Measurements from ENCODE around the gene NPBWR2.

NPBWR2 gene

GRCh38 chr20:64070244-64070993 is 36.9 kb downstream of the NPBWR2 start:
- Histone ChIP-seq H3K36me3 (ENCODE audit: insufficient read depth, low read length) (peaks cover 11% of the 10 kb centered on the region), H3K27me3 (ENCODE audit: insufficient read depth, low read length) (no peaks in the 10 kb centered on the region), H3K4me3 (ENCODE audit: low read length) (no peak overlapping the region), H3K9me3 (ENCODE audit: low read length) (no peaks in the 10 kb centered on the region), H3K4me1 (ENCODE audit: insufficient read depth, low read length) (no peaks in the 10 kb centered on the region), H2AFZ (ENCODE audit: low read depth, low read length) (no peak overlapping the region)

- Histone ChIP-seq H3K4me1 (ENCODE audit: insufficient read depth, low read length) (peaks cover 4% of the 10 kb centered on the region), H3K36me3 (ENCODE audit: insufficient read depth, low read length) (peaks cover 11% of the 10 kb centered on the region), H2AFZ (ENCODE audit: low read depth, low read length) (no peak overlapping the region), H3K9me3 (ENCODE audit: low read length) (no peaks in the 10 kb centered on the region), H3K27me3 (ENCODE audit: insufficient read depth, low read length) (no peaks in the 10 kb centered on the region), H3K4me3 (ENCODE audit: low read length) (no peak overlapping the region)
Observed at GRCh38 chr20:64069614-64070243, 37.6 kb downstream of the NPBWR2 start.

- Histone ChIP-seq H3K36me3 (ENCODE audit: insufficient read depth, low read length) (peaks cover 11% of the 10 kb centered on the region), H3K4me1 (ENCODE audit: insufficient read depth, low read length) (peaks cover 8% of the 10 kb centered on the region), H3K9me3 (ENCODE audit: low read length) (no peaks in the 10 kb centered on the region), H2AFZ (ENCODE audit: low read depth, low read length) (no peak overlapping the region), H3K27me3 (ENCODE audit: insufficient read depth, low read length) (no peaks in the 10 kb centered on the region), H3K4me3 (ENCODE audit: low read length) (no peak overlapping the region)
Observed at GRCh38 chr20:64069209-64069613, 38.2 kb downstream of the NPBWR2 start.

GRCh38 chr20:64068386-64069208 is 38.8 kb downstream of the NPBWR2 start:
- Histone ChIP-seq H2AFZ (ENCODE audit: low read depth, low read length) (no peak overlapping the region), H3K36me3 (ENCODE audit: insufficient read depth, low read length) (peaks cover 11% of the 10 kb centered on the region), H3K9me3 (ENCODE audit: low read length) (no peaks in the 10 kb centered on the region)

GRCh38 chr20:64067733-64068307 is 39.5 kb downstream of the NPBWR2 start:
- H3K4me1 ChIP-seq (ENCODE audit: insufficient read depth, low read length): peaks cover 15% of the 10 kb centered on the region
- H3K9me3 ChIP-seq (ENCODE audit: low read length): no peaks in the 10 kb centered on the region
- peaks cover 11% of the 10 kb centered on the region for H3K36me3 ChIP-seq (ENCODE audit: insufficient read depth, low read length)
- H2AFZ ChIP-seq (ENCODE audit: low read depth, low read length): no peak overlapping the region
- no peak overlapping the region for H3K4me3 ChIP-seq (ENCODE audit: low read length)
- no peaks in the 10 kb centered on the region for H3K27me3 ChIP-seq (ENCODE audit: insufficient read depth, low read length)

More at GRCh38 chr20:64068386-64069208, 38.8 kb downstream of the NPBWR2 start:
- H3K4me3 ChIP-seq (ENCODE audit: low read length): no peak overlapping the region
- H3K27me3 ChIP-seq (ENCODE audit: insufficient read depth, low read length): no peaks in the 10 kb centered on the region
- peaks cover 15% of the 10 kb centered on the region for H3K4me1 ChIP-seq (ENCODE audit: insufficient read depth, low read length)

- peaks cover 21% of the 10 kb centered on the region for H3K4me1 ChIP-seq (ENCODE audit: insufficient read depth, low read length)
- H3K4me3 ChIP-seq (ENCODE audit: low read length): no peak overlapping the region
- no peaks in the 10 kb centered on the region for H3K9me3 ChIP-seq (ENCODE audit: low read length)
- H2AFZ ChIP-seq (ENCODE audit: low read depth, low read length): no peak overlapping the region
- peaks cover 9% of the 10 kb centered on the region for H3K36me3 ChIP-seq (ENCODE audit: insufficient read depth, low read length)
- H3K27me3 ChIP-seq (ENCODE audit: insufficient read depth, low read length): no peaks in the 10 kb centered on the region
Observed at GRCh38 chr20:64067005-64067632, 40.2 kb downstream of the NPBWR2 start.

- Histone ChIP-seq H3K36me3 (ENCODE audit: insufficient read depth, low read length) (peaks cover 2% of the 10 kb centered on the region), H3K27me3 (ENCODE audit: insufficient read depth, low read length) (no peaks in the 10 kb centered on the region), H2AFZ (ENCODE audit: low read depth, low read length) (no peak overlapping the region), H3K9me3 (ENCODE audit: low read length) (no peaks in the 10 kb centered on the region), H3K4me1 (ENCODE audit: insufficient read depth, low read length) (peaks cover 23% of the 10 kb centered on the region), H3K4me3 (ENCODE audit: low read length) (no peak overlapping the region)
Observed at GRCh38 chr20:64065974-64066343, 41.4 kb downstream of the NPBWR2 start.

- Histone ChIP-seq H3K36me3 (ENCODE audit: insufficient read depth, low read length) (peaks cover 2% of the 10 kb centered on the region), H2AFZ (ENCODE audit: low read depth, low read length) (no peak overlapping the region), H3K9me3 (ENCODE audit: low read length) (no peaks in the 10 kb centered on the region), H3K4me3 (ENCODE audit: low read length) (no peak overlapping the region), H3K27me3 (ENCODE audit: insufficient read depth, low read length) (no peaks in the 10 kb centered on the region), H3K4me1 (ENCODE audit: insufficient read depth, low read length) (peaks cover 23% of the 10 kb centered on the region)
Observed at GRCh38 chr20:64065062-64065973, 42.0 kb downstream of the NPBWR2 start.

GRCh38 chr20:64064145-64064698 is 43.1 kb downstream of the NPBWR2 start:
- Histone ChIP-seq H3K4me1 (ENCODE audit: insufficient read depth, low read length) (peaks cover 23% of the 10 kb centered on the region), H2AFZ (ENCODE audit: low read depth, low read length) (no peak overlapping the region), H3K36me3 (ENCODE audit: insufficient read depth, low read length) (no peaks in the 10 kb centered on the region), H3K4me3 (ENCODE audit: low read length) (peak overlapping the region; percentile 68), H3K9me3 (ENCODE audit: low read length) (no peaks in the 10 kb centered on the region), H3K27me3 (ENCODE audit: insufficient read depth, low read length) (peaks cover 3% of the 10 kb centered on the region)

GRCh38 chr20:64063389-64064144 is 43.8 kb downstream of the NPBWR2 start:
- Histone ChIP-seq H3K36me3 (ENCODE audit: insufficient read depth, low read length) (no peaks in the 10 kb centered on the region), H3K27me3 (ENCODE audit: insufficient read depth, low read length) (peaks cover 3% of the 10 kb centered on the region), H3K4me3 (ENCODE audit: low read length) (peak overlapping the region; percentile 68), H3K4me1 (ENCODE audit: insufficient read depth, low read length) (peaks cover 23% of the 10 kb centered on the region), H2AFZ (ENCODE audit: low read depth, low read length) (peak overlapping the region; percentile 90), H3K9me3 (ENCODE audit: low read length) (no peaks in the 10 kb centered on the region)
